Astrocyte of the hippocampus (primary cell): ENCODE results near the gene STARD3NL.

Experiments
- DNase-seq: peaks from one replicate; pipeline ENCODE4 v3.0.0; 2011; ENCODE audit warnings: low read depth, low spot score

Gene STARD3NL

DNA sequence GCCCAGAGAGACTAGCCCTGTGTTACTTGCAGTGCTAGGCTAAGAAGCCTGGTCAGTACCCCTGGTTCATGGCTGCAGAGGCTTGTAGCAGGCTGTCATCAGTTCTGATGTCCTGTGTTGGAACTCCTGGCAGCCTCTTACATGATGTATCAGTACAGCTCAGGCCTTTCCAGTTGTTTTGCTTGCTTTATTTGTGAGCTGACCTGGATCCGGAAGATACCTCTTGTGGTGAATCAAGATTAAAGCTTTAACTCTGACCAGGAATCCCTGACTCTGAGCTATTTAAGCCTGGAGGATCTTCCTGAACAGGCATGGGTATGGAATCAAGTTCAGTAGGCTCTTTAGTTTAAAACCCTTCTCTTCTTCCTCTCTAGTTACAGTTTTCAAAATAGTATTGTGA, 4.4 kb downstream of the STARD3NL start:
- DNase-seq, result no peak

DNA sequence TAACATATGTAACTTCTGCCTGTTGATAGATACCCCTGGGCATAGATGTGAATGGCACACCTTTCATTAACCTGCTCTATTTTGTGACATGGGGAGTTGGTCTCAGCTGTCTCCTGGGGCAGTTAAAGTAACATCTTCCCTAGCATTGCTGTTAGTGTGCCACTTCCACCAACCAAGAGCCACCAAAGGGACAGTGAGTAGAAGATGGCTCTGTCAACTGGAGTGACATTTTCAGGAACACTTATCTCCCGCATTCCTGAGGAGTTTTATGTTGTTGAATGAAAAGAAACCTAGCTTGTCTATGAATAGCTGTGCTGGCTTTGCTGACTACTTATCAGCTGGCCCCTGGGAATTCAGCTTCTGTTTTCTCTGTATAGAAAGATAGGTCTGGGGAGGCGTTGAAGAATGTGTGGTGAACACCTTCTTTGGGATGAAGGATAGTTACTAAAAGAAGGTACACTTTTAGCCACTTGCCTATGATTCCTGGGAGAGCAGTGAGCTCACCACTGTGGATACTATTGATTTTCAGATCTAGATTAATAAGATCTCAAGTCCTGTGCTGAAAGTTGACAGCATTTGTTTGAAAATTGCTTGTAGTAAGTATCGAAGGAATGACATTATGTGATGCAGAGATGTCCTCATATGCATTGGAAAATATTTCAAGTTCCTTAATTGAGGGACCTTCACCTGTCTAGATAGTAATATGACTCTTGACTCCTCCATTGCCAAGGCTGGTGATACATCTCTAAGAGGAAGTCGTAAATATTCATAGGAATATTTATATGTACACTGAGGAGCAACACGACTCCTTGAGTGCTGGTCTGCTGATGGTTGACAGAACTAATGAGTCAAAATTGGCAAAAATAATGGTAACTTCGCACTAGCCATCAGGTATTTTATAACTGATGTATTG, 7.6 kb downstream of the STARD3NL start:
- no peak for DNase-seq

DNA sequence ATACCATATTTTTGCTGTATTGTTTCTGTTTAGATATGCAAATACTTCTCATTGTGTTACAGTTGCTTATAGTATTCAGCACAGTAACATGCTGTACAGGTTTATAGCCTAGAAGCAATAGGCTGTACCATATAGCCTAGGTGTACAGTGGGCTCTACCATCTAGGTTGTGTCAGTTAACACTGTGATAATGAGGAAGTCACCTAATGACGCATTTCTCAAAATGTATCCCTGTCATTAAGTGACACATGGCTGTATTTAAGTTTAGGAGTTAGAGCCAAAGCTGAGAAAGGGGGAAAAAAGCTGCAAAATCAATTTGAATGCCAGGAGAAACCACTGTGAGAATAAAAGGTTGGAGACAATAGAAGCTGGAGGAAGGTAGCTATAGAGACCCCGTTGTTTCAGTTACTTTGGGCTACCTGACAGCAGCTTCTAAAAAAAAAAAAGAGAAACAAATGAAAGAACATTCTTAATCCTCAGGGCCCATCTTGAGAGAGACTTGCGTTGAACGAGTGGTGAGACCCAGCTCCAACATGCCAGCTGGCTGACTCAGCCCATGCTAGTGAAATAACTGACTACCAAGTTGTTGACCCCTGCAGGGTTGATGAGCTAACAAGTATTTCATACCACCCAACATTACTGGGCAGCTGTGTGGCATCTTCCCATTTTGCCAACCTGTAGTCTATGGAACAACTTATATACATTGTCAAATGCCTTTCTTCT, 8.7 kb downstream of the STARD3NL start:
- DNase-seq, result peak; percentile 84

DNA sequence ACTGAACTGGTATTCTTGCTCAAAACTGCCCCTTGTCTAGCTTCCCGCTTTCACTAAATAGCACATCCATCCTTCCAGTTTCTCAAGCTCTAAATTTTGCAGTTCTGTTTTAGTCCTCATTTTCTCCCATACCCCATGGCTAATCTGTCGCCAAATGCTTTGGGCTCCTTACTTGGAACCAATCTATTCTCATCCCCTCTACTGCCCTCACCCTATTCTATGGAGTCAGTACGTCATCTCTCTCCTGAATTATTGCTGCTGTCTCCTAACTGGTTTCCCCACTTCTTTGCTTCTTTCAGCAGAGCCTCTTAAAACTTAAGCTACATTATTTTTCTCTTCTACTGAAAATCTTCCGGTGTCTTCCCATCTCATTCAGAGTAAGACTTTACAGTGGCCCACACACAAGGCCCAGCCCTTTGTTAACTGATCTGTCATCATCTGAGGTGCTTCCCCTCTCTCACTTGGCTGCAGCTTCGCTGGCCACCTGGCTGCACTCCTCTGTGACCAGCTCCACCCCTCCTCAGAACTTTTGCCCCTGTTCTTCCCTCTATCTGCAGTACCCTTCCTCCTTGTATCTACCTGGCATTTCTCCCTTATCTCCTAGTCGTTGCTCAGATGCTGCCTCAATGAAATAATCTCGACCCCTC, 9.9 kb downstream of the STARD3NL start:
- no peak for DNase-seq

DNA sequence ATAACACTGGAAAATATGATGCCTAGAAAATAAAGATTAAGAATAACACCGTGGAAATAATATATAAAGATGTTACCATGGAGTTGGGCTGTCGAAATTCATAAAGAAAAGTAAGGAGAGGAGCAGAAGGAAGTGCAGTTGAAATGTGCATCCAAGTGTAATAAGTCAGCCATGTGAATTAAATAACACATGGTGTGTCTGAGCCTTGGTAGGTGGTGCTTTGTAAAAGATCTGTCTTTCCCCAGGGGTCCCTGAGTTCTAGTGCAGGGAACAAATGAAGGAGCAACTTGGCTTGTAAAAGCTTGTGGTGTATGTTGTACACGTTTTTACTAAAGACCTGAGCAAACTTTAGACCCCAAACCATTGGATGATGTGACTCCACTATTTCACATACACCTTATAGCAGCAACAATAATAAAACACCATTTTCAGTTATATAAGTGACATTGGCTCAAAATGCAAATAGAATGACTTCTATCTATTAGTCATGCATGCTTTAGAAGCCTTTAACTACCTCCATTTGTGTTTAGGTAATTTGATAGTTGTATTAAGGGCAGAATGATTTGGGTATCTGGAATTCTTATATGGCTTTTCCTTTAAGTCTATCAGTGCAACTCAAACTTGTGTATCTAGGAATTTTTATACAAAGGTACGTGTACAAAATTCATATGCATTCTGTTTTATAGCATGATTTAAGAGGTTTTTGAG, 11.3 kb downstream of the STARD3NL start:
- no peak for DNase-seq

DNA sequence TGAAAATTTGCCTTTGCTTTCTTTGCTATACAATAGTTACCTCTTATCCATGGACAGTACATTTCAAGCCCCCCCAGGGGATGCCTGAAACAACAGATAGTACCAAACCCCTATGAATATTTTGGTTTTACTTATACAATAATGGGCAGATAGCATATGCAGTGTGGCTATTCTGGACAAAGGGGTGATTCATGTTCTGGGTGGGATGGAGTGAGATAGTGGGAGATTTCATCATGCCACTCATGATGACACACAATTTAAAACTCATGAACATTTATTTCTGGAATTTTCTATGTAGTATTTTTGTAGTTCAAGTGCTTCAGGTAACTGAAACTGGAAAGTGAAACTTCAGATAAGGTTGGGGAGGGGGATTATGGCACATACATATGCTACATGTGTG, 12.0 kb downstream of the STARD3NL start:
- DNase-seq, result no peak

DNA sequence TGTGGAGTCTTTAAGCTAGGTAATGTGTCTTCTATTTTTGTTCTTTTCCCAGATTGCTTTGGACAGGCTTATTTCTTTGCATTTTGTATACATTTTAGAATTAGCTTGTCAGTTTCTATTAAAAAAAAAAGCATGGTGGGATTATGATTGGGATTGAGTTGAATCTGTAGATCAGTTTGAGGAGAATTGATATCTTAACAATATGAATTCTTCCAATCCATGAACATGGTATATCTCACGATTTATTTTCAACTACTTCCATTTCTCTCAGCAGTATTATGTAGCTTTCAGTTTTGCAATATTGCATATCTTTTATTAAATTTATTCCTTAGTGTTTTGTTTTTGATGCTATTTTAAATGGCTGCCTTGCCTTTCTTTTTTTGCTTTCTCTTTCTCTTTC, 13.7 kb downstream of the STARD3NL start:
- DNase-seq, result no peak

DNA sequence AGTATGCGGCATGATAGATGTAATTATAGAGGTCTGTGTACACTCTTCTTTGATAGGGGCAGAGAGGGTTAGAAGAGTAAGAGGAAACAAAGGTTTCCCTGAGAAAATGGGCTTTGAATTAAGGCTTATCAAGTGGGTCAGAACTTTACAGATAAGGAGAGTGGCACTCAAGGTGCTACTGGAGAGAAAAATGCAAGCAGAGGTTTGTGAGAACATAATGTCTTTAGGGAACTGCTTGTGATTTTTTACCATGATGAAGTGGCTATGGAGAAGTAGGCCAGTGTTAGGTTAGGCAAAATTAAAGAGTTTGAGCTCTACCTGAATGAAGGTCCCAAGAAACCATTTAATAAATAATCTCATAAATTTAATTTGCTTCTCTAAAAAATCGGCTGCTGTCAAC, 14.3 kb downstream of the STARD3NL start:
- DNase-seq, result no peak

DNA sequence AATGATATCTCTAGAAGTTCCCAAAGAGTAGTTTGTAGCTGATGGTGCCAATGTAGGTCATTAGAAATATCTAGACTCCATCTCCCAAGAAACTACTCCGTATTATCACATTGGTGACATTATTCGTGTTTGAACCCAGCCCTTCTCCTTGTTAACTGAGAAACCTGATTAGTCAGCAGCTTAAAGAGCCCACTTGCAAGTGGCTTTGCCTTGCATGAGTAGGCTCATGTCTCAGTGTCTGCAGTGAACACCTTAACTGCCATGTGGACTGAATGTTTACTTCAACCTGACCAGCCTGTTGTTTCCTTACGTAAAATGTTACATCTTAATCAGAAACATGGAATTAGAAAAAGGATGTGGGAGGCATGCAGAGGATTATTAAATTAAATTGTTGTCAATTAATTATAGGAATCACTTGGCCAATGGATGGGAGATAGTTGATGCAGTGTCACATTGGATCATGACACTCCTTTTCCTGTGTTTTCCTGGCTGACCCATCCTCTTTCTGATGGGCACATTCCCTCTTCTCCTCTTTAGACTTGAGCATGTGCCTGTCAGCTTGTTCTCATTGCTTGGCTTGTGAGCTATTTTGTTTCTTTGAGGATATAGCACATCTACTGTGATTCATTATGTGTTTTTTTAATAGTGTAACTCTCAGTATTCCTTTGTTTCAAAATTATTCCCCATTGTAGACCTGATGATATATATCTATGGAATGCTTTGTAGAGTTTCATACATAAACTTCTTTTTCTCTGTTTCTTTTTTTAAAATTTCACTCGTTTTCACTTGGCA, 18.0 kb downstream of the STARD3NL start:
- DNase-seq, result no peak

DNA sequence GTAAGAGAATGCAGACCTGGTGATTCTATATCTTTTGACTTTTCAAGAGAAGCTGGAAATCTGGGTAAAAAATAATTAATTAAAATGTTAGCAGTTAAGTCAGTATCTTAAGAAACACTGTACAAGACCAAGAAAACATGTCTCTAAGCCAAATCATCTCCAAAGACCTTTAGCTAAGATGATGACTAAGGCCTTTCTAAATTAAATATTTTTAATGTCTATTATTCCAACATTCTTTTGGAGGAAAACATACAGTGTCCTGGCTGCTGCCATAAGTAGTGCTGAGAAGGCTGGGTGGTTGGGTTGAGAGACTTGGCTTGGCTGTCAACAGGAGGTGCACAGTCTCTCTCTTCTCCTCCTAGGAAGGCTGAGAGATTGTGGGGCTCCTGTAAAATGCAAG, 20.3 kb downstream of the STARD3NL start:
- DNase-seq, result no peak

DNA sequence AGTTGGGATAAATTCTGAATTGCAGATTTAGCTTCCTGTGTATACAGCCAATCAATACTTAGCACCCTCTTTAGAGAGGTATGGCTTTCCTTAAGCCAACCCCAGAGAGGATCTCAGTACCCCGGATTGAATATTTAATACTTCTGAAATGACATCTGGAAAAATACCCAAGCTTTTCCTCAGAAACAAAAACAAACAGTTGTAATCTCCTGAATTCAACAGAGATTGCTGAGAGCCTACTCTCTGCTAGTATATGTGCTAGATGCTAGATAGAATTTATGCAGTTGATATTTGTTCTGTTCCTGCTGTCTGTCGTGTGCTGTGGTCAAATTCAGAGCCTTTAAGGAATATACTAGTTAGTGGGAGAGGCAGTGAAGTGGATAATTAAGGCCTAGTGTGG, 21.1 kb downstream of the STARD3NL start:
- no peak for DNase-seq

DNA sequence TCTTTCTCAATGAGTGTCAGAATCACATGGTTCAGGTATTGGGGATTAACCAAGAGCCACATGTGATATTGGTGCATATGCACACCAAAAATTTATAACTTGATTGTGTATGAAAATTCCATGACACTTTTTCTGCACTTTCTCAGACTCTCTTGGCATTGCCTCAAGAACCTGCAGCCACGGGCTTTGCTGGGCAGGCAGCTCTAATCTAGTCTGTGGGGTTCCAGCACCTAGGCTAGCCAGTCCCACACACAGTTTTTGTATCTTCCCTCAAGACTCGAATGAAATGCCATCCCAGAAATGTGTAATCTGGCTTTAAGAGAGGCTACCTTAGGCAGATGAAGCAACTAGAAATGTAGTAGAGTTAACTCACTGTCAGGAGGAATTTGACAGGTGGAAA, 21.7 kb downstream of the STARD3NL start:
- DNase-seq, result no peak

DNA sequence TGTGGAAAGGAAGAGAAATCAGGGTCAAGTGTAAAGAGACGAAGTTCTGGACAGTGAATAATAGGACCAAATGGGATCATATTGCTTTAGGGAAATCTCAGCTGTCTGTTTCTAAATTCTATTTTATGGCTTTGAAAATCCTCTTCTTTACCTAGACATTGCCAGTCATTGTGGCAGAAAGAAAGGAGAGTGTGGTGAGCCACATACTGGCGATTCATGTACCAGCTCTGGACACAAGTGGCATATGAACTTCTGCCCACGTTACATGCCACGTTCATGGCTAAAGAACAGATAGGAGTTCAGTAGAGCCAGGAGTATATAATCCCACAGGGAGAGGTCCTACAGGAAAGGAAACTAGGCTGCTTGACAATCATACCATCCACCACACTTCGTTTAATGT, 28.0 kb downstream of the STARD3NL start:
- no peak for DNase-seq

DNA sequence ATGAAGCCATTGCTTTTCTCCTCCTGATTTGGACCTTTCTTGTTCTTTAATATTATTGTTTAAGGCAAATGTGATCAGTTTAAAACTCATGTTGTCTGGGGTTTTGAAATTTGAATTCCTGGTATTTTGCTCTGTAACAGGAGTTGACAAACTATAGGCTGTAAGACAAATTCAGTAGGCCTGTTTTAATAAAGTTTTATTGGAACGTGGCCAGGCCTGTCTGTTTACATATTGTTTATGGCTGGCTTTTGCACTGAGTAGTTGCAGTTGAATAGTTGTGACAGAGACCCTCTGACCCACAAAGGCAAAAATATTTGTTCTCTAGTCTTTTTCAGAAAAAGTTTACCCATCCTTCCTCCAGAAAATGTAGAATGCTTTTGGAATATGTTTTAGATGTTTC, 29.8 kb downstream of the STARD3NL start:
- no peak for DNase-seq

DNA sequence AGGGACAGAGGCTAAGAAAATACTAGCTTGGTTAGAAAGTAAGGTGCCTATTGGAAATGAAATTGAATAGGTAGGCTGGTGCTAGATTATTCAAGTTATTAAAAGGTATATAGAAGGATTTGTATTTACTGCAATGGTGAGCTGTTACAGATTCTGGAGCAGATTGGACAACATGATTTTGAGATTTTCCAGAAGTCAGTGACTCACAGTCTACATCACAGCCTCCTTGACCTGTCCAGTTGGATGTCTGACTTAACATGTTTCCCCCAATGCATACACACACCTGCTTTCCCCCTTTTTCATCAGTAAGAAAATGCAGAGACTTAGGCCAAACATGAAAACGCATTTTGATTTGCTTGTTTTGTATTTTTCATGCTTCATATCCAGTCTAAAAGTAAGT, 33.4 kb downstream of the STARD3NL start:
- no peak for DNase-seq

DNA sequence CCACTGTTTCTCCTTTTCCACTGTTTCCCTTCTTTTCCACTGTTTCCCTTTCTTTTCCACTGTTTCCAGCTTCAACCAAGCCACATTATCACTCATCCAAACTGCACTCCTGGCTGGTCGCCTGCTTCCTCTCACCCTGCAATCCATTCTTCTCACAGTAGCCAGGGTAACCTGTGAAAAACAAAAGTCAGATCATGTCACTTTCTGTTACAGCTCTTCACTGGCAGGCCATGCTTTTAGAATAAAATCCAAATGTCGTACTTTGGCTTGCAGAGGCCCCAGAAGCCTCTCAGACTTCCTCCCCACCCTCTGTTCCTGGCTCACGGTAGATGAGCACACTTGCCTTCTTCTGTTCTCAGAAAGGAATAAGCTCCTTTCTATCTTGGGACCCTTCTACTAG, 33.9 kb downstream of the STARD3NL start:
- peak; percentile 72 for DNase-seq

DNA sequence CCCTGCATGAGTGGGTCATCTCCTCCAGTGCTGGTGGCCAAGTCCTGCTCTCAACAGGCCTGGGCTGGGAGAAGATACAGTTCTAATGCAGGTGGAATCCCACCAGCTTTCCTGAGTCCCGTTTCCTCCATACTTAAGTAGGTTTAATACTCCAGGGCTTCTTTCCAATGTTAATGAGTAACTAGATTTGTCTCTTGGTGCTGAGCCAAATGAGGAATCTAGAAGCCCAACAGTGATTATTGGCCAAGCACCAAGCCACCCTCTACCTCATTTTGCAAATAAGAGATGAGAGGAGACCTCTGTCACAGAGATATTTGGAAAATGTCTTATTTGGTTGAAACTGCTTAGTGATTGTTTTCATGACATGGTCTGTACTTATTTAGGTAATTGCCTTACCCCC, 37.1 kb downstream of the STARD3NL start:
- peak; percentile 42 for DNase-seq

DNA sequence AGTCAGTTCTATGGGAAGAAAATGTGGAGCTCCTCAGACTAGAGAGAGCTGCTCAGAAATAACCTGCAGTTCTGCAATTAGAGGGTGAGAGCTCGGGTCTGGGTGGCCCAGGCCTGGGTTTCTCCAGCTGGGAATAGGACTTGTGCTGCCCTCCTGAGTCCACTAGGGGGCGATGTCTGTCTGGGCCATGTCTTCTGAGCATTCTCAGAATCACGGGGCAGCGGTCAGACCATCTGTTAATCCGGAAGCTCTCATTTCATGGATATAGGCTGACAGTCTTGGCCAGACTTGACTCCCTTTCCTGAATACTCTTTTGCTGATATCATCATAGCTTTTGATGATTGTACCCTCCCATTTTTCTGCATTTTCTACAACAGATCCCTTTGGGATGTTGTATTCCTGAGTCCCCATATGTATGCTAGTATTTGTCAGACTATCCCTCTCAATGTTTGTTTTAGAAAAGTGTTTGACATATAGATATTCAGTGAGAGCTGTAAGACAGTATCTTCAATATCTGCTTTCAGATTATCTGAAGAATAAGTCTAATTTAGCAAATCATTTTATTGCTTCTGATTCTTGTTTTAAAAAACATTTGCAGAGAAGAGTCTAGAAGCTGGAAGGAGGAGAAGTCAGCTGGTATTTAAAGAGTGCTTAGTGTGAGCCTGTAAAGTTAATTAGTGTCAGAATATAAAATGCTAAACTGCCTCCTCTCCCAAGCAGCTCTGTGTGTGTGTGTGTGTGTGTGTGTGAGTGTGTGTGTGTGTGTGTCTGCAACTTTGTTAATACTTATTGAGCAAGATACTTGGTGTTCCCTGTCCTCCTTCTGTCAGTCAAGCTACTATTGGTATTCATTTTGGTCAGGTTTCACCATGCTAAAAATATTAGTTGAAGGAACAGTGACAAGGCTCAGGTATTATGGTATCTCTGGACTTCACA, 38.0 kb downstream of the STARD3NL start:
- DNase-seq, result peak; percentile 89

DNA sequence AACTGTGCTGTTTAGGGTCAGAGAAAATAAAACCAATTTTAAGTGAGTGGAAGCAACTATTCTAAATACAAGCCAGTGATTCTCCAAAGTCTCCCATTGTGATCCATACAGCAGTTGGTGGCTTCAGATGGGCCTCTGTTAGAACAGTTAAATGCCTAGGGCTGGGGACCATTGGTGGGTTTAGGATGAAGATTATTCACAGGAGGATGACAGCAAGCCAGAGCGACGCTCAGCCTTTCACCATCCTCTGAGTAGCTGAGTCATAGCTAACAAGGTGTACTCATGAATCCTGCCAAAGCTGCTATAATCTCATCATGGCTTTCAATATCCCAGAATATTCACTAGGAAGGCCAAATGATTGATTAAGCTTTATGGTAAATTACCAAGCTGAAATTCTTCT, 39.6 kb downstream of the STARD3NL start:
- DNase-seq, result no peak

DNA sequence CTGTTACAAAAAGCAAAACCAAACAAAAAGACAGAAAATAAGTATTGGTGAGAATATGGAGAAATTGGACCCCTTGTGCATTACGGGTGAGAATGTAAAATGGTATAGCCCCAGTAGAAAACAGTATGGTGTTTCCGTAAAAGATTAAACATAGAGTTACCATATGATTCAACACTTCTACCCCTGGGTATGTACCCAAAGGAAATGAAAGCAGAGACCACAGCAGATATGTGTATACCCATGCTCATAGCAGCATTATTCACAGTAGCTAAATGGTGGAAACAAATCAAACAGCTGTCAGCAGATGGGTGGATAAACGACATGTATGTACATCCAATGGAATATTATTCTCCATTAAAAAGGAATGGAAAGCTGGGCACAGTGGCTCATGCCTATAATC, 42.4 kb downstream of the STARD3NL start:
- DNase-seq, result no peak
